HFFc6 (cell line): ENCODE results near the gene LCNL1. TPM values are rescaled to one million over a fixed set of nuclear protein-coding genes. Genes with fewer than 3 reads are reported as not detected.

Experiments
- DNase-seq: peaks from one replicate; pipeline ENCODE4 v3.0.0-alpha.2; 2018
- H3K27ac Mint-ChIP-seq: 2 replicates; pipeline ENCODE4 v1.8.0; 2020; ENCODE audit warnings: mild to moderate bottlenecking, mixed read lengths
- H3K27me3 Mint-ChIP-seq: 2 replicates; pipeline ENCODE4 v1.8.0; 2021; ENCODE audit warnings: mild to moderate bottlenecking, moderate library complexity, mixed read lengths; ENCODE audit not compliant: insufficient read depth
- H3K36me3 Mint-ChIP-seq: 2 replicates; pipeline ENCODE4 v1.8.0; 2021; ENCODE audit warnings: low read depth, mixed read lengths
- H3K4me1 Mint-ChIP-seq: 2 replicates; pipeline ENCODE4 v1.8.0; 2020; ENCODE audit warnings: low read depth, mixed read lengths
- H3K4me3 Mint-ChIP-seq: 2 replicates; pipeline ENCODE4 v1.8.0; 2020; ENCODE audit warnings: mild to moderate bottlenecking, moderate library complexity, mixed read lengths
- H3K9me3 Mint-ChIP-seq: 2 replicates; pipeline ENCODE4 v1.8.0; 2020; ENCODE audit warnings: mild to moderate bottlenecking, mixed read lengths
- CTCF ChIP-seq: fragments of 200-600 bp; sonication (generic); IDR thresholded peaks from 2 replicates; pipeline ENCODE4 v1.5.0; 2021; ENCODE audit warnings: antibody characterized with exemption, mild to moderate bottlenecking
- total RNA-seq, 6 experiments: library from RNA; stranded (reverse); fragmentation: NEBNext Ultra II Directional; extraction: Animal tissue kit (Norgen Biotek cat#: 25700); gene quantifications; 2 replicates in 1 of 6; 3 replicates in 5 of 6; pipeline ENCODE4 v1.2.3, GENCODE V29; 2021

The LCNL1 gene
- total RNA-seq, 6 experiments from 2014 or later: not detected

GRCh38 chr9:136960212-136960937 is 22.4 kb upstream of the LCNL1 start:
- Mint-ChIP-seq H3K27me3 (peaks cover 8% of the 10 kb centered on the region), H3K36me3 (no peaks in the 10 kb centered on the region), H3K4me1 (no peaks in the 10 kb centered on the region), H3K4me3 (no peak overlapping the region), H3K9me3 (peaks cover 8% of the 10 kb centered on the region; the same call in 1 of the 2 replicates), H3K27ac (no peak overlapping the region)
- no peak for DNase-seq
- no peak for TF ChIP-seq CTCF

- Mint-ChIP-seq H3K9me3 (peaks cover 8% of the 10 kb centered on the region; the same call in 1 of the 2 replicates), H3K36me3 (no peaks in the 10 kb centered on the region), H3K4me3 (no peak overlapping the region), H3K27ac (no peak overlapping the region), H3K4me1 (peaks cover 4% of the 10 kb centered on the region), H3K27me3 (peaks cover 8% of the 10 kb centered on the region)
- no peak for DNase-seq
- no peak for TF ChIP-seq CTCF
These were observed 21.9 kb upstream of the LCNL1 start for GRCh38 chr9:136960938-136961275.

- no peak overlapping the region for H3K27ac Mint-ChIP-seq
- no peak overlapping the region for H3K4me3 Mint-ChIP-seq
- no peak for TF ChIP-seq CTCF
- H3K9me3 Mint-ChIP-seq: peaks cover 4% of the 10 kb centered on the region; the same call in 1 of the 2 replicates
- H3K27me3 Mint-ChIP-seq: peaks cover 4% of the 10 kb centered on the region
- no peak for DNase-seq
- peaks cover 10% of the 10 kb centered on the region for H3K4me1 Mint-ChIP-seq
- no peaks in the 10 kb centered on the region for H3K36me3 Mint-ChIP-seq
These were observed 21.3 kb upstream of the LCNL1 start for GRCh38 chr9:136961279-136962065.

- Mint-ChIP-seq H3K4me3 (no peak overlapping the region), H3K4me1 (peaks cover 10% of the 10 kb centered on the region), H3K9me3 (no peaks in the 10 kb centered on the region), H3K27ac (no peak overlapping the region), H3K27me3 (peaks cover 4% of the 10 kb centered on the region), H3K36me3 (no peaks in the 10 kb centered on the region)
- no peak for TF ChIP-seq CTCF
- no peak for DNase-seq
These were observed 20.6 kb upstream of the LCNL1 start for GRCh38 chr9:136962163-136962562.

- Mint-ChIP-seq H3K27ac (no peak overlapping the region), H3K36me3 (no peaks in the 10 kb centered on the region), H3K4me1 (peaks cover 10% of the 10 kb centered on the region), H3K9me3 (no peaks in the 10 kb centered on the region), H3K27me3 (peaks cover 4% of the 10 kb centered on the region), H3K4me3 (no peak overlapping the region)
- DNase-seq: no peak
- no peak for TF ChIP-seq CTCF
These were observed 20.0 kb upstream of the LCNL1 start for GRCh38 chr9:136962701-136963248.
